Limb (tissue), 2 donors: Measurements from ENCODE around the gene CYFIP1.
A peak's percentile ranks its signal among the peaks of the same experiment; 100 is the strongest.
"Not testable (repeated sequence)": the region's sequence is repeated elsewhere in the genome, so short reads cannot be mapped to it uniquely, and the experiment has no call there.

Experiments used
- DNase-seq, 2 donors: peaks; one replicate each; pipeline ENCODE4 v3.0.0-alpha.2; 2016; ENCODE audit errors: extremely low spot score in 2 of 2

Gene CYFIP1

DNA sequence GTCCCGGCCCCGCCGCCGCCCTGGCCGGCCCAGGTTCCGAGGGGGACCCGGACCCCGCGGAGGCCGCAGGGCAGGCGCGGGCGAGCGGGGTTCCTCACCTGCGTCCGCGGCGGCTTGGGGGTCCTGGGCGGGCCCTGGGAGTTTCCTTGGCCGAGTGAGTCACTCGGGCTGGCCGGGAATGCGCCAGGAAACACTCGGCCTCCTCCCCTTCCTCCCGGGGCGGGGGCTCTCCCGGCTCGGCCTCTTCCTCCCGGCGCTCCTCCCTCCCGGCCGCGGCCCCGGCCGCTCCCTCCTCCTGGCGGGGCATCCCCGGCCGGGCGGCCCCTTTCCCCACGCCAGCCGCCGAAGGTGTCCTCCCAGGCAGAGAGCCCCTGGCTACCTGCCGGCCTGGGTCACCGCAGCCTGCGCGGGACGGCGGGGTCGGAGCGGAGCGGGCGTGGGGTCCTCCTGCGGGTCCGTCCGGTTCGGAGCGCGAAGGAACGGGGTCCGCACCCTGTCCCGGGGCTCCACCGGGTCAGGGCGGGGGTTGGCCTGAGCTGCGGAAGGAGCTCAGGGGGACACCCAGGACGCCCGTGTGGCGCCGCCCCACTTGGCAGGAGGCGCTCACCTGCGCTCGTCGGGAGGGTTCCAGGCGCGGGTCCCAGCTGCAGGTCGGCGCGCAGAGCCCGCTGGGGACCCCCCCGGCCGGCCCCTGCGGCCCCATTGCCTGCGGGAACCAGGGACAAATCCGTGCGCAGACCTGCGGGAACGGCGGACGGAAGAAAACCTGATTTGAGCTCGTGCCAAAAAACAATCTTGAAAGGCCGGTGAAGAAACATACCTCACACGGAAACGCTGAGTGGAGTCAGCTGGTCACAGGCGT lies at the start of gene CYFIP1:
Gene CYFIP1, minus strand, starts transcription at position 180 of the 862 bp plus-strand sequence. CDS start 33,083 bp downstream, outside the sequence.
- peak; percentile 86 to 90 for DNase-seq

DNA sequence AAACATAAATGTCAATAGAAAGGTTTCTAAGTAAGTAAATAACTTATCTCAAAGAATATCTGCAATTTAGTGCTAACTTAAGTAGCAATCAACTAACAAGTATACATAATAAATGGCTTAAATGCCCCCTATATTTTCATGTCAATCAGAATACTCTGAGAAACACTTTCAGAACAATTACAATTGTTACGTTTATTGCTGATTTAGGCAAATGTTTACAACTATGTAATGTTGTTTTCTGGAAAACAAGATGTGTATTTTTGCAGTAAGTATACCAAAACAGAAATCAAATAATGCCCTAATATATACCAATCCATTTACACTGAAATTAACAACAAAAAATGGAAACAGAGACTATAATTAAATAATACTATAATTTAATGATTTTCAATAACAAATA lies 46.0 kb upstream of the CYFIP1 start:
- no peak for DNase-seq

DNA sequence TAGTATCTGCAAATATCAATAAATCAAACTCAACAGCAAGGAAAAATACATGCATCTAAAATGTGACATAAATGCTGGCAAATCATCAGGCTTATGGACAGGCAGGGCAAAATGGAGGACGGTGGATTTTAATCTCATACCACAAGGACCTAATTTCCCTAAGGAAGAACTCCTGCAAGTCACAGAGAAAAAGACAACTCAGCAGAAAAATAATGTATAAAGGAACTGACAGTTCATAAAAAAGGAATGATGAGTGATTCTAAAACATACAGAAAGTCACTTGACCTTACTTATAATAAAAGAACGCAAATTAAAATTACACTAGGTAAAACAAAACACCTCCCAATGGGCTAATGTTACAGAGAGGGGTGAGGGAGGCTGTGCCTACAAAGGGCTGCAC lies 42.0 kb upstream of the CYFIP1 start:
- no peak for DNase-seq

DNA sequence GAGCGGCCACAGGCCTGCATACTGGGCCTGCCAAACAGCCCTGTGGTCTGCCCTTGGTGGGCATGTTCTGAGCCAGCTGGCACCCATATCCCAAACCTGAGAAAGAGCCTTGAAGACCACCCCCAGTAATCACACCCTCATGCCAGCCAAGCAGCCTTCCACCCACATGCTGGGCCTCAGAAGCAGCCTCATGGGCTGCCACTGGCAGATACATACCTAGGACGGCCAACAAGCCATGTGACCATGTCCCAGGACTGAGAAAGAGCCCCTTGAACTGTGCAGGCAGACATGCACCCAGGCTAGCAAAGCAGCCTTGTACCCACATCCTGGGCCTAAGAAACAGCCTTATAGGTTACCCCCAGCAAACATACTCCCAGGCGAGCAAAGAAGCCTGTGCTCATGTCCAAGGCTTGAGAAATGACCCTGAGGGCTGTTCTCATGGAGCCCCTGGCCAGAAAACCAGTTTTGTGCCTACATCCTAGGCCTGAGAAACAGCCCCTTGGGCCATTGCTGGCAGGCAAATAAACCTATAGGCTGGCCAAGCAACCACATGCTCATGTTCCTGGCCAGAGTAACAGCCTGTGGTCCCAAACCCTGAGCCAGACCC lies 34.3 kb upstream of the CYFIP1 start:
- no peak for DNase-seq

DNA sequence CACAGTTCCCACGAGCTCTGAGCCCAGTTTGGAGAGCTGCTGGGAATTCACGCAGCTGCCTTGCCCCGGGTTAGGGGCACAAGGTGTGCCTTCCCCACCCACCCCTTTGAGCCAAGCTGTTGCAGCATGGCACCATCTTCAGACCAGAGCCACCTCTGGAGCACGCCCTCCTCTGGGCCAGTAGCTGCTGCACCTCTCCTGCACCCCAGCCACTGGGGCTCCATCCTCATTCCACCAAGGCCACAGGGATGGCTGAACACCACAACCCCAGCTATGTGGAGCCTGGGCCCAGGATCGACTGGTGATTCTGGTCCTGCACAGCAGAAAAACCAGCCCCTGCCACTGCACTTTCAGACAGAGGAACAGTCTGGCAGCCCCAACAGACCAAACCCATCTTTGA lies 33.5 kb upstream of the CYFIP1 start:
- DNase-seq = no peak

DNA sequence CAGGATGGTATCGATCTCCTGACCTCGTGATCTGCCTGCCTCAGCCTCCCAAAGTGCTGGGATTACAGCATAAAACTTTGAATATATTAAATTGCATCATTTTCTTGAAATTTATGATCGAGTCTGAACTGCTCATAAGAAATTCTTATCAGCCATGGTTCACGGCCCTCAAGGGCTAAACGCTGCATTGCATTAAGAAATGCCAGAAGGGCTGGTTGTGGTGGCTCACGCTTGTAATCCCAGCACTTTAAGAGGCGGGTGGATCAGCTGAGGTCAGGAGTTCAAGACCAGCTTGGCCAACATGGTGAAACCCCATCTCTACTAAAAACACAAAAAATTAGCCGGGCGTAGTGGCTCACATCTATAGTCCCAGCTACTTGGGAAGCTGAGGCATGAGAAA lies 32.4 kb upstream of the CYFIP1 start:
- not testable (repeated sequence) for DNase-seq

DNA sequence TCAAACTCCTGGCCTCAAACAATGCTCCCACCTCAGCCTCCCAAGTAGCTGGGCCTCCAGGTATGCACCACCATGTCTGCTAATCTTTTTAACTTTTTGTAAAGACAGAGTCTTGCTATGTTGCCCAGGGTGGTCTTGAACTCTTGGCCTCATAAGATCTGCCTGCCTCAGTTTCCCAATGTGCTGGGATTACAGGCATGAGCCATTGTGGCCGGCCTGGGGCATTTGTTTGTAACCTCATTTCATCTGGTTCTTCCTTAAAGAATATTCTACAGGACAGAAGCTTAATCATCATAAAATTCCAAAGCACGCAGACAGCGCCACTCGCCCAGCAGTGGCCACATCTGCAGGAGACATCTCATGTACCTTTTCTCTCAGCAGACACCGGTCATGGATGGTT lies 23.6 kb upstream of the CYFIP1 start:
- DNase-seq = no peak

DNA sequence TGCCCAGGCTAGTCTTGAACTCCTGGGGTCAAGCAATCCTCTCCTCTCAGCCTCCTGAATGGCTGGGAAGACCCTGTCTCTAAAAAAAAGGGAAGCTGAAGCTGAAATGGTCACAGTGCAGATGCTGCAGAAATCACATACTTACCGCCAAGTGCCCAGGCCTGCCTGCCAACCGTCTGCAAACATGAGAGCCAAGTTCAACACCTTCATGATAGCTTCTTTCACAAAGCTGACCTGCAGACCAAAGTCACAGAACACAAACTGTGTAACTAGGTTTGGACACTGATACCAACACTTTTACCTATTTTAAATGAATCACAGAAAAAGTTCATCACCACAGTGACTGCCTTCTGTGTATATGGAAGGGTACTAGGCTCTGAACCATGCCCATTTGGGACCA lies 22.8 kb upstream of the CYFIP1 start:
- DNase-seq = no peak

DNA sequence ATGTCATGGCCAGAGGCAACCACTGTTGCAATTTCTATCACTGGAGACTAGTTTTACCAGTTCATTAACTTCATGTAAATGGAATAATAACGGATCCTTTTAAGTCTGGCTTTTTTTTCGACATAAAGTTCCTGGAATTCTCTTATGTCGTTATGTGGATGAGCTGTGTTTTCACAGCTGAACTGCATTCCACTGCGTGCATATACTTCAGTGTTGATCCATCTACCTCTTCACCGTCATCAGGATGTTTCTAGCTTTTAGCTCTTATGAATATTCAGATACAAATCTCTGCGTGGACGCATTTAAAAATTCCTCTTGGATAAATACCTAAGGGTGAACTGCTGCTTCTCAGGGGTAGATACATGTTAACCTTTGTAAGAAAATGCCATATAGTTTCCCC lies 15.6 kb upstream of the CYFIP1 start:
- no peak for DNase-seq

DNA sequence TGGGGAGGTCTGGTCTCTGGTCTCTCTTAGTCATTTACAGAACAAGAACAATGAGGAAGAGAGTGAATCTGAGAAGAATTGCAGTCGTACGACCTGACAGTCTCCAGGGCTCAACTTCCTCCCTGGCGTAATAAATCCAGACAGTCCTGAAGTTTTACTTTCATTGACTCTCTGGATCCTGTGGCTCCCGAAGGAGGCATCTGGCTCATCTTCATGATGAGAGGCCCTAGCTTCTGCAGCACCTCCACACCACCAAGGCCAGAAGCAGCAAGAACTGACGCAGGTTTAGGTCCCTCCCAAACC lies 11.8 kb upstream of the CYFIP1 start:
- no peak for DNase-seq

DNA sequence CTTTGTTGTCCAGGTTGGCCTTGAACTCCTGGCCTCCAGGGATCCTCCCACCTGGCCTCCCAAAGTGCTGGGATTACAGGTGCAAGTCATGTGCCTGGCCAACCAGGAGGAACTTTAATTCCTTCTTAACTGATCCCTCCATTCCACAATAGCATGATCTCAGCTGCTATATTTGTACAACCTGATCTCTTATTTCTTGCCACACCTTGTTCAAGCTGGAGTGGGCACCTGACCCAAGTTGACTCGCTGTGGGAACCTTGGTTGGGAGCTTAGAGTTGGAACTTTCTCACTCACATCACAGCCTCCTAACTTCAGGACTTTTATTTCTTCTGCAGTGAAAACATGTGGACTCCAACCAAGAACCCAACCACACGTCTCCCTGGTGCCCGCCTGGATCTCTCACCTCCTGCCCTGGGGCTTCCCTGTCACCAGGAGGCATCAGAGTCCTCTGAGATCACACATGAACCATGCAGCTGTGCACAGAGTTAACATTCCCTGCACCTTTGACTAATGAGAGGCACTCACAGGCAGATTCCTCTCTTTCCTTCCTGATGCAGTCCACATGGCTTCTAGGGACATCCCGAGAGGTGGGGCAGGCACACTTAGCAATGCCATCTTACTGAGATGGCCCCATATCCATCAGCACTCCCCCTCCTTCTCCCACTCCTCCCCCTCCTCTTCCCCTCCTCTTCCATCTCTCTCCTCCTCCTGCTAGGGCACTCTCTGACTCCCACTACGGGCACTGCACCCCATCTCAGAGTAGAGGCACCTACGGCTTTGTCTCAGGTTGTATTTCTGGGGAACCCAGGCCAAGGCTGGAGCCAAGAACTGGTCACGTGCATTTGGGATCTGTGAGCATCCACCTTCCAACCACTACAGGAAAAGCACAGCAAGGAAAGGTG lies 9.7 kb upstream of the CYFIP1 start:
- DNase-seq = no peak

DNA sequence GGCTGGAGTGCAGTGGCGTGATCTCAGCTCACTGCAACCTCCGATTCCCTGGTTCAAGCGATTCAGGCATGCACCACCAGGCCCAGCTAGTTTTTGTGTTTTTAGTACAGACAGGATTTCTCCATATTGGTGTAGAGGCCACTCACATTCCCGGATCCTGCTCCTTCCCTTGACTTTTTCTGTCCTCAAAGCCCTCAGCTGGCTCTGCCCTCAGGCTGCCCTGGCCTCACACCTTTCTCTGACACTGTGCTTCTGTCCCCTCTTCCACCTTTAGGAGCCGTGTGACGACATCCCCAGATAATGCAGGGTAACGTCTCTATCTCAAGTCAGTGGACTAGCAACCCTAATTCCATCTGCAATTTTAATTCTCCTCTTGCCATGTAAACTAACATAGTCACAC lies 8.6 kb upstream of the CYFIP1 start:
- DNase-seq = no peak

DNA sequence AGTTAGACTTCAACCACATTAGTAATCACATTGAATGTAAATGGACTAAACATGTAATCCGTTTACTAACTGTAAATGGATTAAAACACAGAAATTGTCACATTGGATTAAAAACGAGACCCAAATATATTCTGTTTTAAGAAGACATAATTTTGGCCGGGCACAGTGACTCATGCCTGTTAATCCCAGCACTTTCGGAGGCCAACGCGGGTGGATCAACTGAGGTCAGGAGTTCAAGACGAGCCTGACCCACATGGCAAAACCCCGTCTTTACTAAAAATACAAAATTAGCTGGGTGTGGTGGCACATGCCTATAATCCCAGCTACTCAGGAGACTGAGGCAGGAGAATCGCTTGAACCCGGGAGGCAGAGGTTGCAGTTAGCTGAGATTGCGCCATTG lies 1.8 kb upstream of the CYFIP1 start:
- DNase-seq = not testable (repeated sequence)

DNA sequence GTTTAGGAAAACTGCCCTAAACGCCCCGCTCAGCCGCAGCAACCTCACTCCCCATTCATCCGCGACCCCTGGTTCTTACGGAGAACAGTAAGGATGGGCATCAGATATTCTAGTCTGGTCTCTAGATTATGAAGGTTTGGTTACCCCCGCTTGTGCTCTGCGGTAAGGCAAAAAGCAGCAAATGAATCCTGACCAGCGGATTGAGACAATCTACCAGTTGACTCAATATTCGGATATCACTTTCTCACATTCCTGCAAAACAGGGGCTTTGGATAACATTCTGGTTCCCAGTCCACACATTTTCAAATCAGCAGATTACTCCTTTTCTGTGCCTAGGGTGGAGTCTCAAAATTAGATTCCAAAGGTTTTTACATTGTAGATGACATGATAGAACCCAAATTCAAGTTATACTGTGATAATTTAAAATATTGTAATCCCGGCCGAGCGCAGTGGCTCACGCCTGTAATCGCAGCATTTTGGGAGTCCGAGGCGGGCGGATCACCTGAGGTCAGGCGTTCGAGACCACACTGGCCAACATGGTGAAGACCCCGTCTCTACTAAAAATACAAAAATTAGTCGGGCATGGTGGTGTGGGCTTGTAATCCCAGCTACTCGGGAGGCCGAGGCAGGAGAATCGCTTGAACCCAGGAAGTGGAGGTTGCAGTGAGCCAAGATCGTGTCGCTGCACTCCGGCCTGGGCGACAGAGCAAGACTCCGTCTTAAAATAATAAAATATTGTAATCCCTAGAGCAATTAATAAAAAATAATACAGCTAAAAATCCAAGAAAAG lies 1.1 kb upstream of the CYFIP1 start:
- peak in 1 of 2 donors; percentile 8 for DNase-seq

DNA sequence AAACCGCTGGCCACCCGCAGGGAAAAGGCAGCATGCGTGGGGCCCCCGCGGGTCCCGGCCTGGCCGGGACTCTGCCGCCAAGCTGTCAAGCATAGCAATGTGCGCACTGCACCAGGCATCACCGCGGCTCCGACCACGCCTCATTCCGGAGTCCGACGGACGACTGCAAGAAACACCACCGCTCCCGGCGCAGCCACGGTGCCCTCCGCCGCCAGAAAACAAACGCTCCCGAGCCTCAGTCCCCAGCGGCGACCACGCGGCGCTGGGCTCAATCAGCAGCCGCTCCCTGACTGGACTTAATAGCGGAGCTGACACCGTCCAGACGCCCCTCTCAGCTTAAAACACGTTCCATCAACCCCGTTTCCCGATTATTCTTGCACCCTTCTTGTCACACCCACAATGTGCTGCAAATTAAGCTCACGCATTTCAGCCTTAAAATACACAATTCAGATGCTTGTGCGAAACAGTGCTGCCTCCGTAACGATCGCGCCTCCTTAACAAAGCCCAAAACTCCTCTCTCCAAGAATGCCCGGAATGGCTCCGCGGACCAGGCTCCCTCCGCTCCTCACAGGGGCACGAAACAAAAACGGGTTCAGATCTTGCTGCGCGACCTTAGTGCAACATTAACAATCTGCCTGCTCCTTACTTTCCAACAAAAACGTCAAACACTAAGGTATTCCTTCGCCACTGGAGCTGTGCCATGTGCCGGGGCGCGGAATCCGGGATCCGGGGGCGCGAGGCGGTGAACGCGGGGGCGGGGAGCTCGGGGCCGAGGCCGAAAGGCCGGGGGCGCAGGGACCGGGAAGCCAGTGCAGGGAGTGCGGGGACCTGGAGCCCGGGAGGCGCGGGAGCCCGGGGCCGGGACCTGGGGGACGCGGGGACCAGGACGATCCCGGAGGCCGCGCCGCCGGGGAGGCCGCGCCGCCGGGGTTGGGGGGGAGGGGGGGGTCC lies 655 bp downstream of the CYFIP1 start:
- peak; percentile 6 to 71 for DNase-seq

DNA sequence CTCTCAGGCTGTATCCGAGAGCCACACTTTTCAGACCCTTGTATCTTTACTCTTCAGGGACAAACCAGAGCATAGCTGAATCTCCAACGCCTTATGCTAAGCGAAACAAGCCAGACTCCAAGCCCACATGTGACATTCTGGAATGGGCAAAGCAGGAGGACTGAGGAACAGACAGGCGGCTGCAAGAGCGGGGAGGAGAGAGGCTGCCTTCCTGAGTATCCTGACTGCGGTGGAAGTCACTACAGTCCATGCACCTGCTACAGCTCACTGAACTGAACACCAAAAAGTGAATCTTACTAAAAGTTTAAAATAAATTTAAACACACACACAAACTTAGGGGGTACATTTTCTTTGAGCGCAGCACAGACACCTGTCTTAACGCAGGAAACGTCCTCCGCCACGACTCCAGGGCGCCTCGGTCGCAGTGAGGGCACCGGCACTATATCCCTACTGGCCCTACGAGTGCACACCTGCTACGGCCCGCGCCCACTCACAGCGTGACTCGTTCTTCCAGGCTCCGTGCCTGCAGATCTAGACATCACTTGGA lies 1.4 kb downstream of the CYFIP1 start:
- DNase-seq = no peak

DNA sequence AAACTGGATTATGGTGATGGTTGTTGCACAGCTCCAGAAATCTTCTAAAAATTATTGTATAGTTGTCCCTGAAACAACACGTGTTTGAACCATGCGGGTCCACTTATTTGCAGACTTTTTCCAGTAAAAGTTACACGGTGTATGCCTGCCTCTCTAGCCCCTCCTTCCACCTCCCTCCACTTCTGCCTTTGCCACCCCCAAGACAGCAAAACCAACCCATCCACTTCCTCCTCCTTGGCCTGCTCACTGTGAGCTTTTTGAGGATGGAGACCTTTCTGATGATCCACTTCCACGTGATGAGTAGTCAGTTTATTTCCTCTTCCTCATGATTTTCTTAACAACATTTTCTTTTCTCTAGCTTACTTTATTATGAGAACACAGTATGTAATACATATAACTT lies 5.4 kb downstream of the CYFIP1 start:
- DNase-seq = no peak

DNA sequence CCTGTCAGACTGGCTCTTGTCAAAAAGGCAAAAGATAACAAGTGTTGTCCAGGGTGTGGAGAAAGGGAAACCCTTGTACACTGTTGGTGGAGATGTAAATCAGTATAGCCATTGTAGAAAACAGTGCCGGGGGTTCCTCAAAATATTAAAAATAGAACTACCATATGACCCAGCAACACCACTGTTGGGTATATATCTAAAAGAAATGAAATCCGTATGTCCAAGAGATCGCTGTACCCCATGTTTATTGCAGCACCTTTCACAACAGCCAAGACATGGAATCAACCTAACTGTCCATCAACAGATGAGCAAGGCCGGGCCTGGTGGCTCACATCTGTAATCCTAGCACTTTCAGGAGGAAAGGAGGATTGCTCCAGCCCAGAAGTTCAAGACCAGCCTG lies 6.2 kb downstream of the CYFIP1 start:
- no peak for DNase-seq

DNA sequence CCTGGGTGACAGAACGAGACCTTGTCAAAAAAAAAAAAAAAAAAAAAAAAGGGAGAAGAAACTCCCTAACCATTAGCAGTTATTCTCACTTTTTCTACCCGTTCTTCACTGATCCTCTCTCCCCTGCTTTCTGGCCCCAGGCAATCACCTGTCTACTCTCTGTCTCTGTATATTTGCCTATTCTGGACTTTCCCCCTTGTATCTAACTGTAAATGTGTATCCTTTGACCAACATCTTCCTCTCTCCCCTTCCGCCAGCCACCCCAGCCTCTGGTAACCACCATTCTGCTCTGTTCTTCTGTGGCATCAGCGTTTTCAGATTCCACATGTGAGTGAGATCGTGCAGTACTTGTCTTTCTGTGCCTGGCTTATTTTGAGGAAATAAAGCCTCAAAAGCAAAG lies 6.9 kb downstream of the CYFIP1 start:
- DNase-seq = no peak

DNA sequence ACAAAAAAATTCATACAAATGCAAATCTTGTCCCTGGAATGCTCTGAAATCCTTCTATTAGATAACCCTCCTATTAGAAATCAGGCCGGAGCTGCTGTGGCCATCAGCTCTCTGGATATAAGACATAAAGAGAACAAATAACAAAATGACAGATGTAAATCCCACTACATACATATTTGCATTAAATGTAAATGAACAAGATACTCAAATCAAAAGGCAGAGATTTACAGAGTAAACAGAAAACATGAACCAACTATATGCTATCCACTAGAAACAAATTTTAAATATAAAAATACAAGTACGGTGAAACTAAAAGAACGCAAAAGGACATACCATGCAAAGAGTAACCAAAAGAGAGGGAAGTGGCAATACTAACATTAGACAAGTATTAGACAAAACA lies 10.7 kb downstream of the CYFIP1 start:
- DNase-seq = no peak
